ENCODE data around the gene ZNF689.
A peak's percentile ranks its signal among the peaks of the same experiment; 100 is the strongest.

ZNF689 gene

GRCh38 chr16:30561089-30561816, 48.9 kb downstream of the ZNF689 start:
- no peak for DNase-seq

DNA sequence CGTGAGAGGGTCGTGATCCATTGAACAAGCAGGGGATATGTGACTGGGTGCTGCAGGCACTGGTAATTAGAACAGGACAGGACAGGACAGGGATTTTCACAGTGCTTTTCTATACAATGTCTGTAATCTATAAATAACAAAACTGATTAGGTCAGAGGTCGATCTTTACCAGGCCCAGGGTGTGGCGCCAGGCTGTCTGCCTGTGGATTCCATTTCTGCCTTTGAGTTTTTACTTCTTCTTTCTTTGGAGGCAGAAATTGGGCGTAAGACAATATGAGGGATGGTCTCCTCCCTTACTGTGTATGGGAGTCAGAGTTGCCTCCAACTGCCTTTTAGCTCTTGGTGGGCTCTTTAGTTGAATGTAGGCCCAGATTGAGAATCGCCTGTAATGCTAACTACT, 50.5 kb downstream of the ZNF689 start:
- DNase-seq: no peak

- no peak for DNase-seq
These were observed 51.3 kb downstream of the ZNF689 start for GRCh38 chr16:30558789-30559377.

DNA sequence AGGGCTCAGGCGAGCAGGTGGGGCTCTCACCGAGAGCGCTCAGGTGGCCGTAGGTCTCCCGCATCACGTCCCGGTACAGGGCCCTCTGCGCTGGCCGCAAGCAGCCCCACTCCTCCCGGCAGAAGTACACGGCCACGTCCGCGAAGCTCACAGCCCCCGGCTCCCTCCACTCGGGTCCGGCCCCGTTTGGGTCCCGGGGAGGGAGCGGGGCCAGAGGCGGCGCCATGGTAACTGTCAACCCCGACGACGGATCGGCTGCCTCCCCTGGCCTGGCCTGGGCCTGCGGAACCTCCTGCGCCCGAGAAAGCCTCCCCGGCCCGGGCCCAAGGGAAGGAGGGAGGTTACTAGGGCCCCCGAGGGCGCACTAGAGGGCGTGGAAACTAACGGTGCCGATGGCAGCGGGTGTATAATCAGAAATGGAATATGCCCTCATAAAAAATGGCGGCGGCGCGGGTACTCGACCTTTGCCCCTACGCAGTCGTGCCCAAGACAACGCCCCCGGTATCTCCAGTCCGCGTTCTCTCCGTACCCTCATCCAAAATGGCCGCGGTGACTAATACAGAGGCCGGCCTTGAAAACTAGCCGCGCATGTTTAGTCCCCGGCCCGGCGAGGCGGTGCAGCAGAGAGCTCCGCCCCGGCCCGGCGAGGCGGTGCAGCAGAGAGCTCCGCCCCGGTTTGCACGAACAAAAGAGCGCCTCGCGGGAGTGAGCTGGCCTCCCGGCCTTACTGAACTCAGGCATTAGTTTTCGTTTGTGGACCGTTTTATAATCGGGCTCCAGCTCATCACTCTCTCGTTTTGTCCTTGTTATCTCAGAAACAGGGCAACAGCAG, 52.0 kb downstream of the ZNF689 start, which contains the start of gene ZNF764:
TSS of gene ZNF764 (minus strand) at position 418 of the 832 bp plus-strand sequence. CDS start at position 226, 192 bp downstream.
- peak; percentile 98 for DNase-seq

GRCh38 chr16:30557707-30557956, 52.6 kb downstream of the ZNF689 start:
- no peak for DNase-seq

DNA sequence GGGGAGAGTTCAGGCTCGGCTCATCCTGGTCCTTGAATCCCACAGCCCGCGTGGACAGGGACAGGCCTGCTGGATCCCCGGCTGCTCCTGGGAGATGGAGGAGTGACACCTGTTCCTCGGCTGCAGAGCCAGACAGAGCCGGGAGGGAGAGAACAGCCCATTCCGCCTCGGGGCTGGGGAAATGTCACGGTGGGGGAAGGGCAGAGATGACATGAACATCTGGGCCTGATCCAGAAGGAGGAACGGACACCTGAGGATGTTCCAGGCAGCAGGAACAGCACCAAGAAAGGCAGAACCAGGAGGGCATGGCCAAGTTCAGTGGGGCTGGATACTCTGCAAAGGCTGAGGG, 54.1 kb downstream of the ZNF689 start:
- DNase-seq: no peak

DNA sequence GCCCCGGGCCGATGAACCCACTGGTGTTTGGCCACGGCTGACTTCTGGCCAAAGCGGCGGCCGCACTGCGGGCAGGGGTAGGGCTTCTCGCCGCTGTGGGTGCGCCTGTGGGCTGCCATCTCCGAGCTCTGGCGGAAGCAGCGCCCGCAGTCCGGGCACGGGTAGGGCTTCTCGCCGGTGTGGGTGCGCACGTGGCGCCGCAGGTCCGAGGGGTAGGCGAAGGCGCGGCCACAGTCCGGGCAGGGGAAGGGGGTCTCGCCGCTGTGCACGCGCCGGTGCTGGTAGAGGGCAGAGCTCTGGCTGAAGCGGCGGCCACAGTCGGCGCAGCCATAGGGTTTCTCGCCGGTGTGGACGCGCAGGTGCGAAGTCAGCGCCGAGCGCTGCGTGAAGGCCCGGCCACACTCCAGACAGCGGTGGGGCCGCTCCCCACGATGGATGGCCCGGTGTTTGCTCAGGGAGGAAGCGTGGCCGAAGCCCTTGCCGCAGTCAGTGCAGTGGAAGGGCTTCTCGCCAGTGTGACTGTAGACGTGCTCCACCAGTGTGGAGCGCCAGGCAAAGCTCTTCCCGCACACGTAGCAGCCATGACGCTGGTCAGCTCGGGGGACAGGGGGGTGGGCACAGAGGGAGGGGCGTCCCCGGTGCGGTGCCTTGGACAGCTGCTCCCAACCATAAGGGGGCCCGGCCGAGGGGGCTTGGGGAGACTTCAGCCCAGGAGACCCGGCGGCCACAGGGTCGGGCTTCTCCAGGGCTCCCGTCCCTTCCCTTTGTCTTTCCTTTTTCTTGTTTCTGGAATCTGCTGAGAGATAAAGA, 54.7 kb downstream of the ZNF689 start:
- DNase-seq: no peak

DNA sequence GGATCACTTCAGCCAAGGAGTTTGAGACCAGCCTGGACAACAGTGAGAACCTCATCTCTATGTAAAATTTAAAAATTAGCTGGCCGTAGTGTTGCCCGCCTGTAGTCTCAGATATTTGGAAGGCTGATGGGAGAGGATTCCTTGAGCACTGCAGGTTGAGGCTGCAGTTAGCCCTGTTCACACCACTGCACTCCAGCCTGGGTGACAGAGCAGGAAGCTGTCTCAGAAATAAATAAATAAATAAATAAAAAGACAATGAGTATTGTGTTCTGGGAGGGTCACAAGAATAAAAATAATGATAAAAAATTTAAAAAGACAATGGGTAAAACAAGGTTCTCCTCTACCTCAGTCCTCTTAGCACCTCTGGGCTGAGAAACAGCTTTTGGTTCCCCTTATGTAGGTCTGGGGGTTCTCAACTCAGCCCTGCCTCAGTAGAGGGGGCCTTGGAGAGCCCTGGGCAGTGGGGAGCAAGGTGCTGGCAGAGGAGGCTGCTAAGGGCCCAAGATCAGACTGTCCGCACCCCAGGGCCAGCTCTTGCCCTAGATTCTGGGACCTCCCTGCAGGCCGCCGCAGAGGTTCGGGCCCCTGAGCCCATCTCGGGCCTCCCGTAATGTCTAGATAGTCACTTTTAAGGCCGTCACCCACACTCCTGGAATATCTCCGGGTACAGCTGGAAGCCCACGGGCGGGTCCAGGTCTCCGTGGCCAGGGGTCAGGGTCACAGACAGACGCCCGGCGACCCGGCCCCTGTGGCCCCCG, 55.5 kb downstream of the ZNF689 start:
- DNase-seq: no peak

DNA sequence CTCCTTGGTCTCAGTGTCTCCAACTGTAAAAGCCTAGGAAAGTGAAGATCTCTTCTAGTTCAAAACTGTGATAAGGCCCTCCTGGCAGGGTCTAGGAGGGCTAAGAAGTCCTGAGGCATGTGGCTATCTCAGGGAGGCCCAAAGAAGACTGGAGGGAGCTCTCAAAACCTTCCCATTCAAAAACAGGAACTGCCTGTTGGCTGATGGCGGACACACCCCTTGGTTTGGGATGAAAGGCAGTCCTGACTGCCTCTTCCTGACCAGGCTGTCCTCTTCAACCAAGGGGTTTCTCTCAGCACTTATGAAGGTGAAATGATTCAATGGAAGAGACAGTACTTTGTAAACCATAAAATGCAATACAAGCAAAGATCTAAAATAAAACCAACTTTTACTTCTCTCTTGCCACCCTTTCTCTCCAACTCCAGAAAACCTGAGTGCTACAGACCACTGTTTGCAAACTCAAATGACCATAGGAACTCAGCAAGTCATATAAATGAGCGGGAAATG, 56.7 kb downstream of the ZNF689 start:
- DNase-seq: no peak

GRCh38 chr16:30552956-30553355, 57.2 kb downstream of the ZNF689 start:
- no peak for DNase-seq
